HG03108 (cell line): Measurements from ENCODE around the gene ERP27.

ENCODE experiments used
- ATAC-seq: cut with Tn5 transposase; IDR thresholded peaks from one replicate; pipeline ENCODE4 v1.9.1; 2021; ENCODE audit warnings: moderate library complexity; ENCODE audit not compliant: unreplicated experiment

The ERP27 gene

GRCh38 chr12:14938301-14938700 is at the start of gene ERP27:
ERP27 (minus strand) TSS chr12:14938537; CDS start chr12:14938508, 29 bp downstream.
- no peak for ATAC-seq

- no peak for ATAC-seq
Observed at GRCh38 chr12:14988035-14988434, 49.7 kb upstream of the ERP27 start.

GRCh38 chr12:14986449-14986848 is 48.1 kb upstream of the ERP27 start:
- ATAC-seq, result no peak

GRCh38 chr12:14984766-14985285 is 46.5 kb upstream of the ERP27 start:
- no peak for ATAC-seq

- no peak for ATAC-seq
Observed at GRCh38 chr12:14984036-14984435, 45.7 kb upstream of the ERP27 start.

- no peak for ATAC-seq
Observed at GRCh38 chr12:14982991-14983390, 44.7 kb upstream of the ERP27 start.

GRCh38 chr12:14982562-14982961 is 44.2 kb upstream of the ERP27 start:
- no peak for ATAC-seq

GRCh38 chr12:14981049-14981448 is 42.7 kb upstream of the ERP27 start:
- ATAC-seq, result no peak

GRCh38 chr12:14979468-14979867 is 41.1 kb upstream of the ERP27 start:
- no peak for ATAC-seq

- ATAC-seq, result no peak
Observed at GRCh38 chr12:14976658-14977057, 38.3 kb upstream of the ERP27 start.

GRCh38 chr12:14975457-14975856 is 37.1 kb upstream of the ERP27 start:
- no peak for ATAC-seq

GRCh38 chr12:14974633-14975032 is 36.3 kb upstream of the ERP27 start:
- ATAC-seq, result no peak

- no peak for ATAC-seq
Observed at GRCh38 chr12:14972816-14973215, 34.5 kb upstream of the ERP27 start, which contains the start of gene PDE6H. PDE6H (plus strand) TSS chr12:14973042; CDS start chr12:14978013, 4,971 bp downstream.

GRCh38 chr12:14970473-14970872 is 32.1 kb upstream of the ERP27 start:
- no peak for ATAC-seq

- ATAC-seq, result no peak
Observed at GRCh38 chr12:14968478-14968877, 30.1 kb upstream of the ERP27 start.

- no peak for ATAC-seq
Observed at GRCh38 chr12:14965221-14965620, 26.9 kb upstream of the ERP27 start.

- ATAC-seq, result no peak
Observed at GRCh38 chr12:14964406-14964805, 26.1 kb upstream of the ERP27 start.

GRCh38 chr12:14963520-14963919 is 25.2 kb upstream of the ERP27 start:
- no peak for ATAC-seq

GRCh38 chr12:14962797-14963196 is 24.5 kb upstream of the ERP27 start:
- no peak for ATAC-seq

- ATAC-seq, result no peak
Observed at GRCh38 chr12:14962153-14962539, 23.8 kb upstream of the ERP27 start.

GRCh38 chr12:14961466-14962152 is 23.3 kb upstream of the ERP27 start, which contains the start of gene ARHGDIB:
ARHGDIB (minus strand) TSS chr12:14961601; CDS start chr12:14950712, 10,889 bp downstream.
- ATAC-seq, result peak; percentile 66

- ATAC-seq, result peak; percentile 22
Observed at GRCh38 chr12:14960548-14961465, 22.5 kb upstream of the ERP27 start.
